K562 (cell line): ENCODE data around the gene FUZ. TPM values are rescaled to one million over a fixed set of nuclear protein-coding genes. Genes with fewer than 3 reads are reported as not detected.
A peak's percentile ranks its signal among the peaks of the same experiment; 100 is the strongest.

Source experiments
- E2F3 ChIP-seq: fragments of 250-450 bp; sonication (Bioruptor Pico); IDR thresholded peaks from 2 replicates; pipeline ENCODE4 v1.4.0; 2020; ENCODE audit warnings: mild to moderate bottlenecking
- MYC ChIP-seq, 2 experiments: fragments of 250-450 bp in 1 of 2; sonication (Bioruptor Pico) in 1 of 2; IDR thresholded peaks; 2 replicates each; pipeline versions ENCODE4 v1.5.1 to v1.6.1; 2012 to 2021; ENCODE audit warnings: low read depth in 2 of 2, borderline replicate concordance in 1 of 2, improper control_type of control experiment in 1 of 2, low read length in 1 of 2, mild to moderate bottlenecking in 1 of 2, moderate library complexity in 1 of 2
- NEUROD1 ChIP-seq: fragments of 150-350 bp; IDR thresholded peaks from 2 replicates; pipeline ENCODE4 v1.6.1; 2014; ENCODE audit warnings: borderline replicate concordance, low read length, low read depth; ENCODE audit not compliant: partially characterized antibody
- SRSF3 ChIP-seq: fragments of 200-400 bp; formaldehyde crosslinking; IDR thresholded peaks from 2 replicates; pipeline ENCODE4 v1.6.1; 2016; ENCODE audit warnings: mild to moderate bottlenecking, low read length, moderate library complexity; ENCODE audit not compliant: insufficient read depth
- ZFP1 ChIP-seq: fragments of 450-650 bp; formaldehyde crosslinking; IDR thresholded peaks from 2 replicates; pipeline ENCODE4 v1.4.0; 2020; ENCODE audit warnings: mild to moderate bottlenecking, mixed read lengths
- ZNF436 ChIP-seq: fragments of 250-450, 450-650 bp; sonication (Bioruptor Pico); formaldehyde crosslinking; IDR thresholded peaks from 2 replicates; pipeline ENCODE4 v1.7.0; 2020; ENCODE audit warnings: mild to moderate bottlenecking
- ZNF518B ChIP-seq: fragments of 250-450 bp; sonication (Bioruptor Pico); IDR thresholded peaks from 2 replicates; pipeline ENCODE4 v1.5.0; 2021; ENCODE audit warnings: mild to moderate bottlenecking, moderate library complexity
- polyA plus RNA-seq, 8 experiments: library from polyadenylated mRNA; depleted of rRNA in 4 of 8; stranded (reverse) in 5 of 8; unstranded in 3 of 8; fragments of >200 nt; fragmentation: Nextera tagmentation in 2 of 8; fragmentation: Illumina TruSeq in 1 of 8; extraction: Ambion mirVana in 2 of 8; extraction: Trizol in 1 of 8; gene quantifications; 2 replicates each; pipeline versions ENCODE4 v1.2.1 to v1.2.3, GENCODE V29; 2011 to 2014; ENCODE audit warnings: inconsistent platforms in 1 of 8, missing spikeins in 1 of 8
- total RNA-seq, 7 experiments: library from RNA; depleted of rRNA in 6 of 7; stranded (reverse); fragments of >200 nt in 6 of 7; fragmentation: Illumina TruSeq in 2 of 7; extraction: Trizol in 2 of 7; gene quantifications; 2 replicates each; pipeline versions ENCODE4 v1.2.1 to v1.2.3, GENCODE V29; 2011 to 2021; ENCODE audit warnings: low replicate concordance in 1 of 7
- TF ChIP-seq, protein P1 (sequence below), 2 experiments: fragments of 200-800 bp in 1 of 2; sonication (Bioruptor generic) in 1 of 2; sonication (generic) in 1 of 2; formaldehyde crosslinking in 1 of 2; IDR thresholded peaks in 1 of 2; conservative IDR thresholded peaks in 1 of 2; 2 replicates each; pipeline versions ENCODE4 v1.5.0 to v1.6.1; 2016 to 2020; ENCODE audit warnings: missing compliant biosample characterization in 1 of 2, missing genetic modification characterization in 1 of 2, missing genetic modification reagents in 1 of 2
- TF ChIP-seq, protein P2 (sequence below): fragments of 250-450 bp; sonication (Bioruptor Pico); IDR thresholded peaks from 2 replicates; pipeline ENCODE4 v1.8.0; 2021; ENCODE audit warnings: moderate library complexity, mild to moderate bottlenecking, inconsistent platforms

FUZ gene
- total and polyA plus RNA-seq, 9 of the 15 experiments (the other 6 are each of a cell fraction or from before 2014, with no cell fraction given) = 0.17 to 7.6 (median 3.6) TPM; not detected in 1

- TF ChIP-seq ZNF518B = no peak
- TF ChIP-seq, protein P1, sequence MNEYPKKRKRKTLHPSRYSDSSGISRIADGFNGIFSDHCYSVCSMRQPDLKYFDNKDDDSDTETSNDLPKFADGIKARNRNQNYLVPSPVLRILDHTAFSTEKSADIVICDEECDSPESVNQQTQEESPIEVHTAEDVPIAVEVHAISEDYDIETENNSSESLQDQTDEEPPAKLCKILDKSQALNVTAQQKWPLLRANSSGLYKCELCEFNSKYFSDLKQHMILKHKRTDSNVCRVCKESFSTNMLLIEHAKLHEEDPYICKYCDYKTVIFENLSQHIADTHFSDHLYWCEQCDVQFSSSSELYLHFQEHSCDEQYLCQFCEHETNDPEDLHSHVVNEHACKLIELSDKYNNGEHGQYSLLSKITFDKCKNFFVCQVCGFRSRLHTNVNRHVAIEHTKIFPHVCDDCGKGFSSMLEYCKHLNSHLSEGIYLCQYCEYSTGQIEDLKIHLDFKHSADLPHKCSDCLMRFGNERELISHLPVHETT (CRISPR knock-in tag; conservative IDR thresholded peaks at IDR 0.05 in 1 of 2, IDR thresholded peaks at IDR 0.05 in 1 of 2) = peak in 1 of 2 experiments; percentile 77; a peak in 1 of 4 replicates
- no peak for TF ChIP-seq SRSF3
- TF ChIP-seq, protein P2, sequence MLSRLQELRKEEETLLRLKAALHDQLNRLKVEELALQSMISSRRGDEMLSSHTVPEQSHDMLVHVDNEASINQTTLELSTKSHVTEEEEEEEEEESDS = no peak
- peak; percentile 69 for TF ChIP-seq E2F3 (CRISPR knock-in tag)
- TF ChIP-seq NEUROD1 = no peak
- no peak for TF ChIP-seq ZFP1 (CRISPR knock-in tag)
- no peak for TF ChIP-seq ZNF436 (CRISPR knock-in tag)
- peak; percentile 36; the same call in 1 of the 2 replicates for TF ChIP-seq MYC (IDR thresholded peaks at IDR 0.05; ENCODE audit: low read depth, low read length)
- TF ChIP-seq MYC (CRISPR knock-in tag; IDR thresholded peaks at IDR 0.05; ENCODE audit: borderline replicate concordance, low read depth) = no peak
Measured at GRCh38 chr19:49850487-49851342, 37.6 kb upstream of the FUZ start, which contains the start of gene PTOV1 (continued).
